Trophoblast cell (in vitro differentiated cells and primary cell): Measurements from ENCODE around the gene HSD17B14.

Experiments used
- DNase-seq, 2 donors: peaks; one replicate each; pipeline ENCODE4 v3.0.0-alpha.2; 2016
- H2AFZ ChIP-seq: 2 replicates; pipeline ENCODE4 v1.6.1; 2013; ENCODE audit warnings: low read length, moderate library complexity, mild to moderate bottlenecking; ENCODE audit not compliant: insufficient read depth, poor library complexity
- H2AK5ac ChIP-seq: 2 replicates; pipeline ENCODE4 v1.6.1; 2013; ENCODE audit warnings: mild to moderate bottlenecking, low read length
- H2BK120ac ChIP-seq: 2 replicates; pipeline ENCODE4 v1.6.1; 2013; ENCODE audit warnings: low read length, mild to moderate bottlenecking, moderate library complexity; ENCODE audit not compliant: insufficient read depth, poor library complexity
- H2BK12ac ChIP-seq: 2 replicates; pipeline ENCODE4 v1.6.1; 2013; ENCODE audit warnings: mild to moderate bottlenecking, low read length, moderate library complexity
- H2BK5ac ChIP-seq: 2 replicates; pipeline ENCODE4 v1.6.1; 2013; ENCODE audit warnings: low read length, low read depth, moderate library complexity, mild to moderate bottlenecking; ENCODE audit not compliant: poor library complexity
- H3K14ac ChIP-seq: 2 replicates; pipeline ENCODE4 v1.6.1; 2013; ENCODE audit warnings: mild to moderate bottlenecking, low read length
- H3K18ac ChIP-seq: 2 replicates; pipeline ENCODE4 v1.6.1; 2013; ENCODE audit warnings: mild to moderate bottlenecking, low read length
- H3K23ac ChIP-seq: 2 replicates; pipeline ENCODE4 v1.6.1; 2013; ENCODE audit warnings: low read length
- H3K27ac ChIP-seq: 2 replicates; pipeline ENCODE4 v1.5.1; 2013; ENCODE audit warnings: low read depth, mild to moderate bottlenecking, inconsistent platforms, low read length, moderate library complexity
- H3K27me3 ChIP-seq: 2 replicates; pipeline ENCODE4 v1.6.1; 2013; ENCODE audit warnings: inconsistent platforms, mild to moderate bottlenecking, low read length, moderate library complexity; ENCODE audit not compliant: insufficient read depth
- H3K36me3 ChIP-seq, 2 experiments: 1 replicate in 1 of 2; 2 replicates in 1 of 2; pipeline ENCODE4 v1.6.1; 2013; ENCODE audit warnings: low read length in 2 of 2, mild to moderate bottlenecking in 2 of 2, moderate library complexity in 1 of 2; ENCODE audit not compliant: insufficient read depth in 2 of 2, control insufficient read depth in 1 of 2
- H3K4ac ChIP-seq: 2 replicates; pipeline ENCODE4 v1.6.1; 2013; ENCODE audit warnings: low read depth, mild to moderate bottlenecking, low read length, moderate library complexity
- H3K4me1 ChIP-seq, 2 experiments: 1 replicate in 1 of 2; 2 replicates in 1 of 2; pipeline ENCODE4 v1.6.1; 2013; ENCODE audit warnings: low read length in 2 of 2, mild to moderate bottlenecking in 2 of 2, moderate library complexity in 1 of 2; ENCODE audit not compliant: insufficient read depth in 2 of 2, control insufficient read depth in 1 of 2
- H3K4me2 ChIP-seq: 2 replicates; pipeline ENCODE4 v1.6.1; 2013; ENCODE audit warnings: inconsistent platforms, mild to moderate bottlenecking, low read length, moderate library complexity
- H3K4me3 ChIP-seq: 2 replicates; pipeline ENCODE4 v1.5.1; 2013; ENCODE audit warnings: mild to moderate bottlenecking, low read depth, low read length, inconsistent platforms
- H3K79me1 ChIP-seq: one replicate; pipeline ENCODE4 v1.6.1; 2013; ENCODE audit warnings: low read length
- H3K79me2 ChIP-seq: 2 replicates; pipeline ENCODE4 v1.6.1; 2013; ENCODE audit warnings: low read length, mild to moderate bottlenecking; ENCODE audit not compliant: control insufficient read depth, insufficient read depth, poor library complexity
- H3K9ac ChIP-seq: 2 replicates; pipeline ENCODE4 v1.6.1; 2013; ENCODE audit warnings: mild to moderate bottlenecking, low read length
- H3K9me3 ChIP-seq: 2 replicates; pipeline ENCODE4 v1.6.1; 2013; ENCODE audit warnings: low read depth, mild to moderate bottlenecking, control low read depth, inconsistent platforms, low read length; ENCODE audit not compliant: insufficient read depth
- H4K12ac ChIP-seq: 2 replicates; pipeline ENCODE4 v1.6.1; 2013; ENCODE audit warnings: low read depth, mild to moderate bottlenecking, low read length, moderate library complexity
- H4K8ac ChIP-seq: 2 replicates; pipeline ENCODE4 v1.6.1; 2013; ENCODE audit warnings: low read depth, mild to moderate bottlenecking, low read length, moderate library complexity
- H4K91ac ChIP-seq: one replicate; pipeline ENCODE4 v1.6.1; 2013; ENCODE audit warnings: low read depth, mild to moderate bottlenecking, low read length, moderate library complexity
- WGBS: extraction: QIAGEN DNeasy Blood & Tissue Kit; methylation state at CpG from one replicate; pipeline ENCODE4 v1.1.7; 2013; ENCODE audit warnings: missing lambda C conversion rate; ENCODE audit not compliant: insufficient read length, insufficient coverage; ENCODE audit errors: extremely low coverage; 5-methylcytosine and 5-hydroxymethylcytosine counted together

HSD17B14 gene

GRCh38 chr19:48867746-48868113, 31.4 kb upstream of the HSD17B14 start:
- Histone ChIP-seq H3K9ac (no peak overlapping the region), H4K91ac (peak overlapping the region; percentile 41), H3K4me1 (peaks cover 0 to 5% of the 10 kb centered on the region in 2 experiments), H2BK120ac (peak overlapping the region; percentile 41), H3K36me3 (no peaks in the 10 kb centered on the region), H3K9me3 (peaks cover 2% of the 10 kb centered on the region), H4K12ac (no peak overlapping the region), H3K4me3 (no peak overlapping the region), H3K4ac (no peak overlapping the region), H2AFZ (no peak overlapping the region), H3K79me2 (peaks cover 5% of the 10 kb centered on the region), H3K23ac (no peak overlapping the region), H3K4me2 (no peak overlapping the region), H3K18ac (no peak overlapping the region), H2BK5ac (no peak overlapping the region), H3K79me1 (peaks cover 11% of the 10 kb centered on the region), H4K8ac (peak overlapping the region; percentile 61), H3K14ac (no peak overlapping the region), H2BK12ac (no peak overlapping the region), H3K27me3 (no peaks in the 10 kb centered on the region), H2AK5ac (peak overlapping the region; percentile 19), H3K27ac (no peak overlapping the region)
- DNase-seq: no peak
- WGBS: no CpG with 5 or more reads among the region's 7 CpGs

DNA sequence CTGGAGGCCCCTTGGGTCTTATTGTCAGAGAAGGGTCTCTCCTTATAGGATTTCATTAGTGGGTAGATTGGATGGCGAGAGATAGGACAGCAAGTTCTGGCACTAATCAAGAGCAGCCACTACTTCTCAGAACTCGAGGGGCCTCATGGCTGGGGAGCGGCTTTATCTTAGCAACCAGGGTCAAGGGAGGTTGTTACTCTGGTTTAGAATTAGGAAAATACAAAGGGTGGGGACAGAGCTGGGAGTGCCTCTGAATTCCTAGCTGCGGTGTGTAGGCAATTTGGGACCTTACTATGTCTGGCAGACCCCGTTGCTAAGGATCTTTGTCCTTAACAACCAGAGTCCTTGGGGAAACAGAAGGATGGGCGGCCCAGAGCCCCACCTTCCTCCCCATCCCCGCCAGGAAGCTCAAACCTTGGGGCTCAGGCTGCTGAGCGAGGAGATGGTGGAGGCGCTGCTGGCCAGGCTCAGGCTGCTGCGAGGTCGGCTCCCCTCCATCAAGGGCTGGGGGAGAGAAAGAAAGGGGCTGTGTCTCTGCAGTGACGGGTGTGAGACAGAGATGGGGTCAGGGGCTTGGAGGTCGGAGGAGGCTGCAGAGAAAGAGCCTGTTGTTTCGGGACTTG, 30.9 kb upstream of the HSD17B14 start:
- Histone ChIP-seq H3K79me2 (no peaks in the 10 kb centered on the region), H3K14ac (no peak overlapping the region), H4K12ac (no peak overlapping the region), H3K27me3 (no peaks in the 10 kb centered on the region), H3K18ac (no peak overlapping the region), H4K8ac (peak overlapping the region; percentile 61), H3K4me1 (peaks cover 0 to 5% of the 10 kb centered on the region in 2 experiments), H2BK12ac (no peak overlapping the region), H3K4me3 (no peak overlapping the region), H2BK120ac (no peak overlapping the region), H3K4ac (no peak overlapping the region), H3K79me1 (peaks cover 6% of the 10 kb centered on the region), H2AK5ac (peak overlapping the region; percentile 19), H2BK5ac (no peak overlapping the region), H2AFZ (no peak overlapping the region), H4K91ac (no peak overlapping the region), H3K36me3 (no peaks in the 10 kb centered on the region), H3K23ac (no peak overlapping the region), H3K9me3 (no peaks in the 10 kb centered on the region), H3K4me2 (no peak overlapping the region), H3K27ac (no peak overlapping the region), H3K9ac (no peak overlapping the region)
- WGBS: no CpG with 5 or more reads among the region's 14 CpGs
- no peak for DNase-seq

DNA sequence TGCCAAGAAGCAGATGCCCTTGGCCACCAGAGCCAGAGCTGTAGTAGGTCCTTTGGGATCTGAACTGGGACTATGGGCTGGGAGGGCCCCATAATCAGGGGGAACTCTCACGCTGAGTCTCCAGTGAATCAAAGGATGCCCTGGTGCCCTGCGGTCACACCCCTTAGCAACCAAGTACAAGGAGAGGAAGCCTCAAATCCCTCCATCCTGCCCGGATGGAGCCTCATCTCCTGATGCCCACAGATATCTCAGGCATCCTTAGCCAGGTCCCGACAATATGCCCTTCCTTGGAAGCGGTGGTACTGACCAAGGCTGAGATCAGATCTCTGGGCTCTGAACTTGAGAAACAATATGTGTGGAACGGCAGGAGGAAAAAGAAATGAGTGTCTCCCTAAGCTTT, 30.4 kb upstream of the HSD17B14 start:
- H3K27me3 ChIP-seq: no peaks in the 10 kb centered on the region
- no peak overlapping the region for H3K23ac ChIP-seq
- H2AFZ ChIP-seq: no peak overlapping the region
- H2BK5ac ChIP-seq: no peak overlapping the region
- WGBS: no CpG with 5 or more reads among the region's 6 CpGs
- H3K4me1 ChIP-seq: peaks cover 0 to 5% of the 10 kb centered on the region in 2 experiments
- H3K27ac ChIP-seq: no peak overlapping the region
- no peak overlapping the region for H3K4me2 ChIP-seq
- H4K12ac ChIP-seq: no peak overlapping the region
- H4K8ac ChIP-seq: no peak overlapping the region
- no peak overlapping the region for H4K91ac ChIP-seq
- DNase-seq: no peak
- H3K79me2 ChIP-seq: no peaks in the 10 kb centered on the region
- no peaks in the 10 kb centered on the region for H3K9me3 ChIP-seq
- H3K79me1 ChIP-seq: peaks cover 5% of the 10 kb centered on the region
- H3K4ac ChIP-seq: no peak overlapping the region
- H3K9ac ChIP-seq: no peak overlapping the region
- no peaks in the 10 kb centered on the region for H3K36me3 ChIP-seq
- H2BK120ac ChIP-seq: no peak overlapping the region
- H2BK12ac ChIP-seq: no peak overlapping the region
- H2AK5ac ChIP-seq: no peak overlapping the region
- no peak overlapping the region for H3K18ac ChIP-seq
- no peak overlapping the region for H3K4me3 ChIP-seq
- H3K14ac ChIP-seq: no peak overlapping the region

GRCh38 chr19:48862827-48863226, 26.5 kb upstream of the HSD17B14 start:
- Histone ChIP-seq H4K8ac (no peak overlapping the region), H2AK5ac (no peak overlapping the region), H3K9ac (no peak overlapping the region), H3K23ac (no peak overlapping the region), H4K12ac (no peak overlapping the region), H3K27me3 (no peaks in the 10 kb centered on the region), H3K27ac (no peak overlapping the region), H3K18ac (no peak overlapping the region), H2AFZ (no peak overlapping the region), H3K4ac (no peak overlapping the region), H2BK5ac (no peak overlapping the region), H4K91ac (no peak overlapping the region), H3K4me3 (no peak overlapping the region), H2BK120ac (no peak overlapping the region), H3K36me3 (no peaks in the 10 kb centered on the region), H3K79me2 (no peaks in the 10 kb centered on the region), H3K4me2 (no peak overlapping the region), H3K14ac (no peak overlapping the region), H3K4me1 (no peaks in the 10 kb centered on the region), H3K9me3 (no peaks in the 10 kb centered on the region), H3K79me1 (no peaks in the 10 kb centered on the region), H2BK12ac (no peak overlapping the region)
- no peak for DNase-seq
- WGBS: no CpG with 5 or more reads among the region's 7 CpGs
